ENCODE measurements around the gene DDX17.

DDX17 gene

DNA sequence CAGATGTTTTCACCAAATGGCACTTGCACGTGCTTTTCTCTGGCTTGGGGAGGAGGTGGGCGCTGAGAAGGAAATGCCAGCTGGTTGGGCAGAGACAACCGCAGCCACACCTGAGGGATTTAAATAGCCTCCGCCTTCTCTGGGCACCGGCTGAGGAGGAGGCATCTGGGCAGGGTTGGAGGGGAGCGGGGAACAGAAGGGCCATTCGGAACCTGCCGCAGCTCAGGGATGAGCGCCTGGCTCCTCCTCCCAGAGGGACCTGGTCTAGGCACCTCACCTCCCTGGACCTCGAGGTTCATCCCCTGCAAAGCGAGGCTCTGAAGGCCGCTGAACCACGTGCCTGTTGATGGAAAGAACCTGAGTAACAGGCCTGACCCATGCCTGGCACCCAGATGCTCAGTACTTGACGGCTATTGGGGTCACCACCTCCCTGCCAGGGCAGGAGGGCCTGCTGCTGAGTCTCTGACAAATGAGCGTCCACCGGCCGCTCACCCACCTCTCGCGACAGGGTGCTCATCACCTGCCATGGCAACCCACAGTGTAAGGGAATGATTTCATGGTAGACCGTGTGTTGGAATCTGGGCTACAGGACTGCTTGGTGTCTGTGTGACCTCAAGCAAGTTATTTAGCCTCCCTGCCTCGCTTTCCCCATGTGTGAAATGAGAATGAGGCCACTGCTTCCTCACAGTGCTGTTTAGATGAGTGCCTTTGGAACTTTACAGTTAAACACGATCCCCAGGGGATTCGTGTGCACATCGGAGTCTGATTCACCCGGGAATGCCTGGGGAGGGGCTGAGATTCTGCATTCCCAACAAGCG lies 40.2 kb downstream of the DDX17 start:
- DNase-seq (ENCODE audit: low read depth): no peak

DNA sequence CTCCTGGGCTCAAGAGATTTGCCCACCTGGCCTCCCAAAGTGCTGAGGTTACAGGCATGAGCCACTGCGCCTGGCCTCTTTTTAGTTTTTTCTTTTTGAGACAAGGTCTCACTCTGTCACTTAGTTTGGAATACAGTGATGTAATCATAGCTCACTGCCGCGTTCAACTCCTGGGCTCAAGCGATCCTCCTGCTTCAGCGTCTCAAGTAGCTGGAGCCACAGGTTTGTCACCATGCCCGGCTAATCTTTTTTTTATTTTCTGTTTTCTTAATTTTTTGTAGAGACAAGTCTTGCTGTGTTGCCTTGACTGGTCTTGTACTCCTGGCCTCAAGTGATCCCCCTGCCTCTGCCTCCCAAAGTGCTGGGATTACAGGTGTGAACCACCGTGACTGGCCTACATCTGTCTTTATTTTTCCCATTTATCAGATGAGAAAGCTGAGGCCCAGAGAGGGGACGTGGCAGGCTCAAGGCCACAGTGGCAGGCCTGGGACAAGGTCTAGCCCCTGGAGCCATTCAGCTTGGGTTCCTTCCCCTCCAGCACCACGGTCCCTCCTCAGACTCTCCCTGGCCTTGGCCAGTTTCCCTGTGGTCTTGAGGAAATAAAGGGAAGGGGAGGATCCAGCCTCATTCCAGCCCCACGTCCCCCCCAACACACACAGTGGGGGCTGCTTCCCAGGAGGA lies 41.0 kb downstream of the DDX17 start:
- DNase-seq (ENCODE audit: low read depth): no peak

DNA sequence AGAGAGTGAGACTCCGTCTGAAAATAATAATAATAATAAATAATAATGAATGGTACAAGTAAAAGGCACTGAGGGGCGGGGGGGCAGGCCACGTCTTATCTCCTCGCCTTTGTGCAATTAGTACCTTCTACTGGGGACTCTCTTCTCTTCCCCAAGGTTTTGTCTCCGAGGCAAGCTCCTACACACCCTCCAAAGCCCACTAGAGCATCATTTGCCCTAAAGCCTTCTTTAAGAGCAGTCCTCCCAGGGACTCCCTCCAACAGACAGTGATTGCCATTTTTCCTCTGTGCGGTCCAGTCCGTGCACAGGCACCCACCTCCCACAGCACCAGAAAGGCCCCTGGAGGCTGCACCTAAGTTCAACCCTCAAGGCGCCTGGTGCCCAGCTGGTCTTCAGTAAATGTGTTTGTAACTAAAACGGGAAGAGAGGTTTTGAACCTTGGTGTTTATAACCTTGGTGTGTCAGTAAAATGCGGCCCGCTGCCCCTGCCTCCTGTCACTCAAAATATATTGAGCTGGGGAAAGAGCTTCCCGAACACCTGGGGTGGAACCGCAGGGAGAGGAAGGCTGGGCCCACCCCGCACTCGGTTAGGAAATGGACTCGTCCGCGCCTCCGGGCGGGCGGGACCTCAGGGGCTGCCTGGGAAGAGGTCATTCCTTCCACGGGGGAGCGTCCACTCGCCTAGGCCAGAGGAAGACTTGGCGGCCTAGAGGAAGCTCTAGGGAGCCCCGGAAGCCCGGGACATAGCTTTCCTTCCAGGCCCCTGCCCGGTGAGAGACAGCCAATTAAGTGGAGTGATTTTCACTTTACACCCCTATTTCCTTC lies 42.9 kb downstream of the DDX17 start:
- DNase-seq (ENCODE audit: low read depth): no peak

DNA sequence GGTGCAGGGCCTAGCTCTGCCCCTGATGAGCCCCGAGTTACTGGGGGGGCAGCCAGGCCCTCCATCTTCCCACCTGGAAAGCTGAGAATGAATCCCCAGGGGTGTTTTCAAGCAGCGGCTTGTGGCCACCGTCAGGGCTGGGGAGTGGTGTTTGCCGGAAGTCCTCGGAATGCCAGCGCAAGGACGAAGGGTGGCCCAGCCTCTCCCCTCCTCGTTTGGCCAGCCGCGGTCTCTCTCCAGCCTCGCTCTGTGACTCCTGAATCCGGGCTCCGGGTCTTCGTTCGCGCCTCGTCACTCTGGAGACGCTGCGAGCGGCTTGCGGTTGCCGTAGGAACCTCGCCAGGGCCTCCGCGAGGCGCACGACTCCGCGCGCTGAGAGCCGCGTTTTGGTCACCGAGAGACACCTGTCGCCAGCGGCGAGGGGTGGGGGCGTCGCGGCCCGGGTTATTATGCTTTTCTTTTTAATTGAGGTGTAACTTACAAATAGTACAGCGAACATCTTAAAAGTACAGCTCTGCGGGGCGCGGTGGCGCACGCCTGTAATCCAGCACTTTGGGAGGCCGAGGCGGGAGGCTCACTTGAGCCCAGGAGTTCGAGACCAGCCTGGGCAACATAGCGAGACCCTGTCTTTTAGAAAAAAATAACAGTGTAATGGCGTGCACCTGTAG lies 44.6 kb downstream of the DDX17 start:
- peak; percentile 20 for DNase-seq (ENCODE audit: low read depth)

DNA sequence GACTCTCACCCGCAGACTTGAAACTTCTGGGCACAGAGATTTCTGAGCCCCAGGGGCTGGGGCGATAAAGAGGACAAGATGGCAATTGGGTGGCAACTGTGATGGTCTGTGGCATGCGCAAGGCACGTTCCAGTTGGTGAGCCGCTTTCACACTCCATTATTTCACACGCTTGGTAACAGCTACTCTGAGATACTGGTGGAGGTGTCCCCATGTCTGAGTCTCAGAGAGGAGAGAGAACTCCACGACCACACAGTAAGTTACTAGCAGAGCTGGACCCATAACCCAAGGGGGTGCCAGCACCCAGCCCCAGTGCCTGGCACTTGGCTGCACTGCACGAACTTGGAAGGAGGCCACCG lies 45.1 kb downstream of the DDX17 start:
- no peak for DNase-seq (ENCODE audit: low read depth)

DNA sequence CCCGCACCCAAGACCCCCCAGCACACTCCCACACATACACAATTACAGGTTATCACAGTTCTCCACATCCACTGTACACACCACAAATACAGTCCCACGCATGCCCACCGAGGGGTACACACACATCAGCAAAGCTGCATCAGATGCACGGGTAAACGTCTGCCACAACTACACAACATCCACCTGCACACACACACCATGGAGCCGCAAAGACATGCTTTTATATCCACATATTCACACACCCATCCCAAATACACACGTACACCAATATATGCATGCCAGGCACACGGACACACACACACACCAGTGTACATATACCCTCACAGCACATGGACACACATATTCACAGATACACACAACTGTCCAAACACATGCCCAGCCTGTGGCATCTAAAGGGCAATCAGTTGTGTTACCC lies 45.7 kb downstream of the DDX17 start:
- no peak for DNase-seq (ENCODE audit: low read depth)

DNA sequence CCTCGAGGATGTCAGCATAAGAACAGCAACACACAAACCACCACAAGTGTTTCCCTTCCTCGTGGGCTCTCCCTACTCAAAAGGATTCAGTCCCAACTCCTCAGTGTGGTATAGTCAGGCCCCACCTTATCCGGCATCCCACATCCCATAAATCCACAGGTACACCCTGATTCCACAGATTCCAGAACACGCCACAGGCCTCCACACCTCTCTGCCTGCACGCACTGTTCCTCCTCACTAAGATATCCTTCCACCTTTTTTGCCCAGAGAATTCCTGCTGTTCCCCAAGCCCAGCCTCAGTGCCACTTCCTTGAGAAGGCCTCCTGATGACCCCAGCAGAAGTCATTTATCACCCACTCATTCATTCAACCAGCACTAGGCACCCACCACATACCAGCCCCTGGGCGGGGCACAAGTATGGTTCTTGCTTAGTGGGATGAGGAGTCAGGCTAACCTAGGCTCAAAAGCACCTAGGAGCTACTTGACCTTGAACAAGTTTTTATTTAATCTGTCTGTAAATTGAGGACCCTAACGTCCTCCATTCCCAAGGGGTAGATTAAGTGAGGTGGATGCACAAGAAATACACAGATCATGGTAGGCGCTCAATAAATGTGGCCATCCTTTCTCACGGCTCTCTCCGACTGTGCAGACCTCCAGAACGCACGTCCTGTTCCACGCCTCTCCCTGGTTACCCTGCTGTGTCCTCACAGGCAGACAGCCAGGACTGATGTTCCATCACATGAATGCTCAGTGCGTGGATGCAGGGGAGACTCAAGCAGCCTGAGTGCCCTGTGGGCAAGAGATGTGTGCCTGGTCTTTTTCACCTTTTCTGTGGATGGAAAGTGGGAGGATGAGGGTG lies 49.0 kb downstream of the DDX17 start:
- DNase-seq (ENCODE audit: low read depth): no peak

DNA sequence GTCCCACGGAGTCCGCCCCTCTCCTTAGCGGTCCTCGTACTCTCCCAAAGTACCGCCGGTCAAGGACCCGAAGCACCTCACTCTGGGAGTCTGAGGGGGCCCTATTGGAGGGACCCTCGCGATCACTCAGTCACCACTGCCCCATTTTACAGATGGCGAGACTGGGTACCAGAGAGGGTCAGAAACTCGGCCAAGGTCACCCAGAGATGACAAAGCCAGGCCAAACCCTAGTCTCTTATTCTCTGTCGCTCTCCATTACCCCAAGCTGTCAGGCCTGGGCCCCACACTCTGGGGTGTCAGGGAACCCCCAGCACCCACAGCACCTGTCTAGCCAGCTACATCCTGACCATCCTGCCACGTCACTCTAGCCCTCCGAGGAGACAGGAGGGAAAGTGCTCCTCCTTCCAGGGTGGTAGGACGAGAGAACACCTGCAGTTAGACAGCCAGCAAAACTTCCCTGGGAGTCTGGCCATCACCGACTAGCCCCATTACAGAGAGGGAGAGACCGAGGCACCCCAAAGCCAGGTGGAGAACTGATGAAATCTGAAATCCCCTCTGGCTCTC lies 49.8 kb downstream of the DDX17 start:
- no peak for DNase-seq (ENCODE audit: low read depth)

DNA sequence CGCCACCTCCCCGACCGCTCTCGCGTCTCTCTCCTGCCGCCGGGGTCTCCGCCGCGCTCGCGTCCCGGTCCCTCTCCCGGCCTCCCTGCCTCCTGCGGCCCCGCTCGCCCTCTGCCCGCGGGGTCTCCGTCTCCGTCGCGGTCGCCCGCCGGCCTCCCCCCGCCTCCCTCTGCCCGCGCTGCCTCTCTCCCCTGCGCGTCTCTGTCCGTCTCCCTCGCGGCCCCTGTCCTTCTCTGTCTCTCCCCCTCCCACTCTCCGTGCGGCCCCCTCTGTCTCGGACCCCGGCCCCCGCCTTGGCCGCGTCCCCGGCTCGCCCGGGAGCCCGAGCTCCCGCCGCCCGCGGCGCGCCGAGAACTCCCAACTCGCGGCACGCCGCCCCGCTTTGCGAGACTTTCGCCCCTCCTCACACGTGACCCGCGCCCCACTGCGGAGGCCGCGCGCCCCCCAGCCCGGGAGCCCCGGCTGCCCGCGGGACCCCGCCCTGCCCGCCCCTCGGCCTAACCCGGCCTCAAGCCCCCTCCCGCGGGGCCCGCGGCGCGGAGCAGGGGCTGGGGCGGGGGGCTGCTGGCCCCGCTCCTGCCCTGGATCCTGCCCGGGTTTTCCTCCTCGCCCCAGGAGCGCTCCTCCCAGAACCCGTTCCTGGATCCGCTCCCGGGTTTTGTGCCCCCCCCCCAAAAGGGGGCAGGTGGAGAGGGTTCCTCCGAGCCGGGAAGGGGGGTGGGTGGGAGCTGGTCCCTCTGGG lies 50.4 kb downstream of the DDX17 start:
- DNase-seq (ENCODE audit: low read depth): no peak

DNA sequence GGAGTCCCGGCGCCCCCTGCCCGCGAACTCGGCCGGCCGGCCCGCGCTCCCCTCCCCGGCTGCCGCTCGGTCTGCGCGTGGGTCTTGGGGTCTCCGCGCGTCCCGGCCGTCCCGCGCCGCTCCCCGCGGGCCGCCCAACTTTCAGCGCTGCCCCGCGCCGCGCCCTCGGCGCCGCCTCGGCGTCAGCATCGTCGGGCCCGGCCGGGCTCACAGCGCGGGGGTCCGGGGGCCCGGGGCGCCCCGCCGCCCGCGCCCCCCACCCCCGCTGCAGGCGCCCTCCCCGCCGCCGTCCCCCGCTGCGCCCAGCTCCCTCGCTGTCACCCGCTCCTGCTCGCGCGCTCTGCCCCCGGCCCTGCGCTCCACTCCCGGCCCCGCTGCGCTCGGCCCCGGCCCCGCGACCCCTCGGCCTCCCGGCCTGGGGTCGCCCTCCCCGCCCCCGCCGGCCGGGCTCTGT lies 51.0 kb downstream of the DDX17 start, which contains the start of gene KCNJ4:
KCNJ4 (minus strand) TSS at position 124 of the 454 bp plus-strand sequence. CDS start 27,067 bp downstream, outside the sequence.
- no peak for DNase-seq (ENCODE audit: low read depth)

DNA sequence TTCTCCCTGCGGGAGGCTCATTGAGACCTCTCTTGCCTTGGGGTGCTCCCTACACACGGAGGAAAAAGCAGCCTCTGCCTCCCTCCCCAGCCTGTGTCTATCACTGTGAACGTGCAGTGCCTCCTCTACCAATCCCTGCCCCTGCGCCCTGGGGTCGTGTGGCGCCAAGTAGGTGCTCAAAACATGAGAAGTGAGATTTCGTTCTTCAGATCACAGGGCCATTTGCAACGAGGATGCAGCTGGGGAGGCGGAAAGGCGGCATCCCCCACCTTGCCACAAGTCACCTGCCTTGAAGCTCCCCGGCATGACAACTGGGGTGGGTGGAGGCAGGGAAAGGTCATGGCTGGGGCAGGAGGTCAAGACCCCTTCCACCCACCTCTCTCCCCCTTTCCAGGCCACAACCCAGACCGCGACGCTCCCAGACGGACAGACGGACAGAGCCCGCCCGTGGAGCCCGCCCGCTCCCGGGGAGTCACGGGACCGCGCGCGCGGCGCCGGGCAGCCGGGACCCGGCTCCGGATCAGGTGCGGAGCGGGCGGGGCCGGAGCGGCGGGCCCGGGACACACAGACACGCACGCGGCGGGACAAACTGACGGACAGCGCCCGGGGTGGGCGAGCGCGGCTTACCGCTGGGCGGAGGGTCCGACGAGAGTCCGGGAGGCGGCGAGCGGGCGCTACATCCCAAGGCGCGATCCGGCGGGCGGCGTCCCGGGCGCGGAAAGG lies 51.6 kb downstream of the DDX17 start:
- no peak for DNase-seq (ENCODE audit: low read depth)

DNA sequence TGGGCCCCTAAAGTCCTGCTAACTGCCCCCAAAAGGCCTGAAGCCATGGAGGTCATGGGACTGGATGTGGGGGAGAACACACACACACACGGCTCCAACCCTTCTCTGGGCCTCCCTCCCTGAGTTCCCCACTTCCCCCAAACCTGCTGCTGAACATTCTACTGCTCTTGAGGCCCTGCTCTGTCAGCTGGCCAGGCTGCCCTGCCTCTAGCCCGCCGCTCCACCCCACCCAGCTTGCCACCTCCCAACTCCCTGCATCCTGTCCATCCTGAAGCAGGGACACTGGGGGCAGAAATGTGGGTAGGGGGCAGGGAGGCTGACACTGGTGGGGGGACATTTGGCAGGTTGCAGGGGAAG lies 52.1 kb downstream of the DDX17 start:
- no peak for DNase-seq (ENCODE audit: low read depth)

DNA sequence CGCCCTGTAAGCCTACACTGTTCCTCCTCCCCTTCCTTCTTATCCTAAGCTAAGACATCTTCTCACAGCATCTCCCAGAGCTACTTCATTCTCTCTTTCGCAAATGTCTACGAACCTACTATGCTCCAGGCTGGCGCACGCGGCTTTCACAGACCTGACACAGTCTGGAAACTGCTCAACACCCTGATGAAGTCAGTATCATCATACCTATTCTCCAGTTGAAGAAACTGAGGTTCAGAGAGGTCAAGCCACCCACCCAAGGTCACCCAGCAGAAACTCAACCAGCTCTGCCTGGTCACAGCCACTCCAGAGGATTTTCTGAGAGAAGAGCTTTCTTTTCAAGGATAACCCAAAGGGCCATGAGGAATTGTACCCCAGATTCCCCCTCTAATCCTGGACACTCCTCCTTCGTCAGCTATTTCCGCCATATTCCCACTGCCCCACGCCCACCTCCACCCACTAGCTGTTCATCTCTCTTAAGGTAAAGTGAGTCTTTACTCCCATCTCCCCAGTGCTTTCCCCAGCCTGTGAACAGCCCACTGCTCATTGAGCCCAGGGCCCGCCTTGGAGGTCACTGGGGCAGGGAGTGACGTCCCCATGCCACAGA lies 52.9 kb downstream of the DDX17 start:
- no peak for DNase-seq (ENCODE audit: low read depth)

DNA sequence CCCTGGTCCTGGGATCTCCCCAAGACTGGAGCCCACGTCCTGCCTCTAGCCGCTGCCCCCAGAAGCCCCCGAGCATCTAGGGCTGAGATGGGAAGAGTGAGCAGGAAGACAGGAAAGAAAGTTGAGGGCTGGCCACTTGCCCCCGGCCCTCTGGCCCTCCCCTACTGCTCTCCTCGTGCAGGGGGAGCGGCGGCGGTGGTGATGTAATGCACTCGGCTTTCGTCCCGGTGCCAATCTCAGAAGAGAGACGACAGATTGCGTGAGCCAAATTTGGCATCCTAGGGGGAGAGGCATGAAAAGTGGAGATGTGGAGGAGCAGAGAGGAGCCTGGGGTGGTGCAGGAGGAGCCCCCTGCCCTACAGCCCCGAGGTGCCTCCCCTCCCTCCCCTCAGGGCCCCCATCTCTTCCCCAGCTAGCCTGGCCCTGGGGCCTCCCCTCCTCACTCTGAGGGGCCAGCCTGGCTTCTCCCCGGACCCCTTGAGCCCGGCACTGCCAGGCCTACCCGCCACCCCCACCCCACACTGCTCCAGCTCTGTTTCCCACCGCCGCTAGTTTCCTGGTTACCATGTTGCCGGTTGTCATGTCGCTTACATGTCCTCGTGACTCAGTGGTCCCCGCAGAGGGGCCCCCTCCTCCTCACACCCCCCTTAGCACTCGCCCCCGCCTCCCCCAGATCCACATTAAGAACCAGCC lies 53.6 kb downstream of the DDX17 start:
- no peak for DNase-seq (ENCODE audit: low read depth)

DNA sequence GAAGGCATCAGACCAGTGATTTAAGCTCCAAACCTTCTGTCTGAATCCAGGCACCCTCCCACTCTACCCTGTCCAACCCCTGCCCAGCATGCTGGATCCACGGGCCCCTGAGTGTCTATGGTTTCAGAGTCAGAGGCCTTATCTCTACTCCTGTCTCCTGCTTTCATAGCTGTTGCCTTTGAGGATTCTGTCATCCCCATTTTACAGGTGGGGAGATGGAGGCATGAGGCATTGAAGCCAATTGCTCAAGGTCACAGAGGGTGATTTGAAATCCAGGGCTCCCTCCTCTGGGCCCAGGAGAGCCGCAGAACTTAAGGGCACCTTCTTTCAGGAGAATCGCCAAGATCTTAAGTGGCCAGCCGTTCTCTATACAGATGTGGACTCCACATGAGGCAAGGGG lies 54.2 kb downstream of the DDX17 start:
- DNase-seq (ENCODE audit: low read depth): no peak

DNA sequence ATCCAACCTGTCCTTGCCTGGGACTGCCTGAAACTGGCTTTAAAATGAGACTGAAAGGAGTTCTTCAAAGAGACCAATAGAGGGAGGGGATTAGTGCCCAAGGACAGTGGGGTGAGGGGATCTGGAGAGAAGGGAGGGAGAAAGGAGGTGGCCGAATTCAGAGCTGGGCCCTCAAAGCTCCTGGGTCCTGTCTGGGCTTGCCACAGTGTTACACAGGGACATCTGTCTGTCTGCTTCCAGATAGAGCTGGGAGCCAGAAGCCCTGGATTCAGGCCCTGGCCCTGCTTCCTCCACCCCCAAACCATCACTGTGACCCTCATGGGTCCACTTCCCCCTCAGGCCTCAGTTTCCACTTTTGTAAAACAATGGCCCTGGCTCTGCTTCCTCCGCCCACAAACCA lies 54.7 kb downstream of the DDX17 start:
- DNase-seq (ENCODE audit: low read depth): no peak

DNA sequence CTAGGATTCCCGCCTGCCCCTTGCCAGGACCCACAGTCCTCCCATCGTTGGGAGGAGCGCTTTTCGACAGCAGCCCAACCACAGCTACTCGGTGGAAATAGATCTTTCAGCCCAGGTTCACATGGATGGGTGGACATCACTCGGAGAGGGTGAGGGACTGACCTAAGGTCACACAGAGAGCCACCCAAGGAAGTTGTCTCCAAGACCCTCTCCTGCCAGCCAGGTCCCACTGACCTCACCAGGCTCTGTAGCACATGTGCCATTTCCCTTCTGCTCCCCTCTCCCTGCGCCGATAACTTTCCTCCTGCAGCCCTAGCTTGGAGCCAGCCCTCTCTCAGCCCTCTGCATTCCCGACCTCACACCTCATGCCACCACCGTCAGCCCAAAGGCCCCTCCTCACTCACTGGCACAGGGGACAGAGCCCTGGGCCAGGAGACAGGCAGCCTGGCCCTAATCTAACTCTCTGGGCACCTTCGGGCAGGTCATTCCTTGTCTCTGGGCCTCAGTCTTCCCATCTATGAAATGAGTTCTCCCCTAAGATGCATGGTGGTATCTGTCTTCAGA lies 55.8 kb downstream of the DDX17 start:
- DNase-seq (ENCODE audit: low read depth): no peak

DNA sequence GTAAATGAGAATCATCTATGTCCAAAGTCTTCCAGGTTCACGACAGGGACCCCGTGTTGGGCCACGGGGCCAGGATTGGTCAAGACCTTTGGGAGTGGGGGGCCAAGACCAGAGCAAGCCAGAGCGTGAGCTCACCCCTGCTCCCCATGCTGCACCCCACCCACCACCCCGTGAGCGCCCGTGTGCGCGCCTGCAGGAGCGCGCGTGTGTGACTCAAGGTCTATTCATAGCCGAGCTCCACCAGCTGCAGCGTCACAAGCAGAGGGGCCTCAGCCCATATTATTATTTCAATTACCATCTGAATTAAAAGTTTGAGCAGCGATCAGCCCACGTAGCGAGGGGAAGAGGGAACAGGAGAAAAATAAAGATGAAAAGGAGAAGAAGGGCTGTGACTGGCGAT lies 56.3 kb downstream of the DDX17 start:
- DNase-seq (ENCODE audit: low read depth): no peak

All from activated gamma-delta T cell treated with anti-CD3 and anti-CD28 coated beads, Interleukin-2, amount 50 U/mL, for 16 hours (primary cell).